Erythroblast (primary cell): Measurements from ENCODE around the gene BRI3BP.

Source experiments
- DNase-seq, 2 experiments: peaks; one replicate each; lab custom pipeline; 2025; lab: John Stamatoyannopoulos, UW
- GATA1 ChIP-seq: IDR thresholded peaks from 2 replicates; pipeline ENCODE4 v1.6.1; 2011; ENCODE audit warnings: low read depth, mild to moderate bottlenecking, control low read depth, low read length, moderate library complexity
- POLR2A ChIP-seq: IDR thresholded peaks from 2 replicates; pipeline ENCODE4 v1.6.1; 2011; ENCODE audit warnings: mild to moderate bottlenecking, low read length

BRI3BP gene

GRCh38 chr12:125079084-125079483 lies 85.6 kb downstream of the BRI3BP start:
- DNase-seq = no peak
- no peak for TF ChIP-seq GATA1

GRCh38 chr12:125079648-125080645 lies 86.5 kb downstream of the BRI3BP start:
- peak in 1 of 2 experiments; percentile 53 for DNase-seq
- no peak for TF ChIP-seq GATA1
- TF ChIP-seq POLR2A = no peak
